Natural killer cell (primary cell): ENCODE results near the gene SLC24A5. TPM values are rescaled to one million over a fixed set of nuclear protein-coding genes. Genes with fewer than 3 reads are reported as not detected.

Source experiments
- ATAC-seq, 3 donors: fragments of 150-1000 bp in 2 of 3; fragments of 200-7000 bp in 1 of 3; cut with Tn5 transposase; 1 replicate in 1 of 3; 2 replicates in 2 of 3; pipeline ENCODE4 v1.10.0; 2021; ENCODE audit warnings: mild to moderate bottlenecking in 2 of 3, moderate library complexity in 2 of 3
- DNase-seq, 2 donors: peaks; one replicate each; pipeline versions ENCODE4 v3.0.0 to v3.0.0-alpha.2; 2013 to 2021; ENCODE audit warnings: mixed read lengths in 1 of 2
- H3K27ac ChIP-seq: one replicate; pipeline ENCODE4 v1.5.1; 2013; ENCODE audit warnings: mild to moderate bottlenecking, low read length
- H3K27me3 ChIP-seq: one replicate; pipeline ENCODE4 v1.6.1; 2013; ENCODE audit warnings: low read length; ENCODE audit not compliant: control insufficient read depth, insufficient read depth
- H3K36me3 ChIP-seq: one replicate; pipeline ENCODE4 v1.6.1; 2013; ENCODE audit warnings: low read length; ENCODE audit not compliant: control insufficient read depth, insufficient read depth
- H3K4me1 ChIP-seq: one replicate; pipeline ENCODE4 v1.6.1; 2013; ENCODE audit warnings: low read length; ENCODE audit not compliant: control insufficient read depth, insufficient read depth
- H3K4me3 ChIP-seq: one replicate; pipeline ENCODE4 v1.5.1; 2013; ENCODE audit warnings: low read length
- H3K9me3 ChIP-seq: one replicate; pipeline ENCODE4 v1.6.1; 2013; ENCODE audit warnings: low read length; ENCODE audit not compliant: control insufficient read depth, insufficient read depth
- H3K27ac Mint-ChIP-seq, 2 donors: one replicate each; pipeline ENCODE4 v1.8.0; 2022; ENCODE audit warnings: mild to moderate bottlenecking in 2 of 2, mixed read lengths in 2 of 2, moderate library complexity in 1 of 2
- H3K27me3 Mint-ChIP-seq, 2 donors: one replicate each; pipeline ENCODE4 v1.8.0; 2022; ENCODE audit warnings: low read depth in 2 of 2, mixed read lengths in 2 of 2
- H3K36me3 Mint-ChIP-seq: one replicate; pipeline ENCODE4 v1.8.0; 2022; ENCODE audit warnings: mixed read lengths
- H3K4me1 Mint-ChIP-seq, 2 donors: one replicate each; pipeline ENCODE4 v1.8.0; 2022; ENCODE audit warnings: mixed read lengths in 2 of 2
- H3K4me3 Mint-ChIP-seq: one replicate; pipeline ENCODE4 v1.8.0; 2022; ENCODE audit warnings: mild to moderate bottlenecking, moderate library complexity, mixed read lengths
- H3K9me3 Mint-ChIP-seq, 2 donors: one replicate each; pipeline ENCODE4 v1.8.0; 2022; ENCODE audit warnings: mixed read lengths in 2 of 2
- CTCF ChIP-seq: fragments of 200-600 bp; IDR thresholded peaks from one replicate; pipeline ENCODE4 v1.8.0; 2022; ENCODE audit warnings: antibody characterized with exemption
- WGBS: methylation state at CpG from one replicate; pipeline ENCODE4 v1.1.7; 2013; ENCODE audit warnings: missing lambda C conversion rate; ENCODE audit not compliant: insufficient coverage; 5-methylcytosine and 5-hydroxymethylcytosine counted together
- intact Hi-C: fragments of 100-400 bp; cut with micrococcal nuclease; formaldehyde crosslinking; loops from one replicate; pipeline ENCODE4 v1.14.2; 2022
- total RNA-seq, 4 donors: library from RNA; stranded (reverse); fragments of 120-200 nt in 1 of 4; gene quantifications; one replicate each; pipeline versions ENCODE4 v1.2.3 to v1.2.4, GENCODE V29; 2013 to 2022

SLC24A5 gene
- total RNA-seq, 3 donors from 2014 or later (not counting 1 experiment from before 2014, with no cell fraction given), result not detected

- H3K36me3 ChIP-seq, result no peaks in the 10 kb centered on the region
- no peak for TF ChIP-seq CTCF
- ATAC-seq (no peak), DNase-seq (no peak)
- Mint-ChIP-seq H3K4me1 (no peaks in the 10 kb centered on the region), H3K27ac (no peak overlapping the region), H3K36me3 (no peaks in the 10 kb centered on the region), H3K4me3 (no peak overlapping the region), H3K27me3 (peaks cover 7 to 9% of the 10 kb centered on the region in 2 donors), H3K9me3 (no peaks in the 10 kb centered on the region)
- H3K4me1 ChIP-seq, result no peaks in the 10 kb centered on the region
- no peak overlapping the region for H3K4me3 ChIP-seq
- no peaks in the 10 kb centered on the region for H3K9me3 ChIP-seq
- H3K27me3 ChIP-seq, result no peaks in the 10 kb centered on the region
- 100% methylated on average over 1 of the region's 1 CpG for WGBS
- H3K27ac ChIP-seq, result no peak overlapping the region
- intact Hi-C loops, result no loop called here
Measured at GRCh38 chr15:48077616-48078184, 43.1 kb upstream of the SLC24A5 start.

DNA sequence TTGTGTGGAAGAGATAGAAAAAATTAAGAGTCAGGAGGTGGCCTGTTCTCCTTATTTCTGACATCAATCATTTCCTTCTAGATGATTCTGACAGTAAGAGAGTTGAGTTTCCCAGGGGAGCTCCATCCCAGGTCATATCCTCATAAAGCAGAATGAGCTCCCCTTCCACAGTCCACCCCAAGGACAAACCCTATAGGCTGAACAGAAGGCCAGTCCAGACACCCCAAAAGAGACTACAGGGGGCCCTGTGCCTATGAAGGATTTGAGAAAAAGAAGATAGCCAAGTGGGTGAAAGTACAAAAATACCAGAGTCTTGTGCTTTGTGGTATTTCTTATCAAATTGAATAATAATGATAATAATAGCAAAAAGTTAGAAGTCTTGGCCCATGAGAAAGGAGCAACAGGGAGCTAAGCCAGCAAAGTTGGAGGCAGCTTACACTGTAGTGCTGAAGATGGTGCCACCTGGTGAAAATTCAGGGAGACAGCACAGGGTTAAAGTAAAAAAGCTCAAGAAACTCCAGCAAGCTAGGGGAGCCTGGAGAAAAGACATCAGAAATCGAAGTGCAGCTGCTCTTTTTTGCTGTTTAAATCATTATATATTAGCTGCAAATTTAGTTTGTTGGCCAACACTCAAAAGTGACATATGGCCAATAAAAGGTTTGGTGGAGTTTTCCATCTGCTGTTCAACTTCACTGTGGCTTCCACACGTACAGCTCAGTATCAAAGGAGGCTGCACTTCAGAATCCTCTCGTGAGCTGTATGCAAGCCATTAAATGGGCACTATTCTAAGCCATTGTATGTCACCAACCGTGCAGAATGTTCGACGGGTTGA is 35.8 kb upstream of the SLC24A5 start:
- TF ChIP-seq CTCF, result no peak
- Histone ChIP-seq H3K9me3 (no peaks in the 10 kb centered on the region), H3K4me3 (no peak overlapping the region), H3K27ac (no peak overlapping the region), H3K4me1 (no peaks in the 10 kb centered on the region), H3K27me3 (no peaks in the 10 kb centered on the region), H3K36me3 (no peaks in the 10 kb centered on the region)
- peaks cover 0 to 3% of the 10 kb centered on the region in 2 donors for H3K27me3 Mint-ChIP-seq
- intact Hi-C loops, result no loop called here
- 75% methylated on average over 6 of the region's 6 CpGs for WGBS
- H3K9me3 Mint-ChIP-seq, result no peaks in the 10 kb centered on the region
- ATAC-seq (no peak), DNase-seq (no peak)
- no peak overlapping the region for H3K4me3 Mint-ChIP-seq
- no peaks in the 10 kb centered on the region for H3K4me1 Mint-ChIP-seq
- H3K36me3 Mint-ChIP-seq, result no peaks in the 10 kb centered on the region
- no peak overlapping the region for H3K27ac Mint-ChIP-seq

DNA sequence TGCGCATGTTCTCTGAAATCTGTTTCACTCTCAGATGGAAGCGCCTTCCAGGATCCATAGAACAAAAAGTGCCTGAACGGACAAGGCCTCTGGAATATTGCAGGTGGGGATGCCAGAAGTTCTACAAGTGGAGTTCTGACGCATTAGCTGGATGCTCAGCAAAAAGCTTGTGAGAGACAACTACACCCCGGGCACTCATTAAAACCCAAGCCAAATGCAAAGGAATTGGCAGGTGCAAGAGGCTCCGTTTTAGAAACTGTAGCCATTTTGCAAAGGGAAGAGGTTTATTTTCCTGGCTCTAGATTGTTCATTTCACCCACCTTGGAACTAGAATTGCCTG is 35.2 kb upstream of the SLC24A5 start:
- H3K27me3 Mint-ChIP-seq, result peaks cover 0 to 3% of the 10 kb centered on the region in 2 donors
- WGBS, result 96% methylated on average over 6 of the region's 6 CpGs
- no peaks in the 10 kb centered on the region for H3K36me3 ChIP-seq
- H3K9me3 ChIP-seq, result no peaks in the 10 kb centered on the region
- intact Hi-C loops, result no loop called here
- H3K4me1 Mint-ChIP-seq, result no peaks in the 10 kb centered on the region
- H3K27me3 ChIP-seq, result no peaks in the 10 kb centered on the region
- no peak overlapping the region for H3K27ac ChIP-seq
- H3K4me3 ChIP-seq, result no peak overlapping the region
- no peak overlapping the region for H3K27ac Mint-ChIP-seq
- ATAC-seq (no peak), DNase-seq (no peak)
- TF ChIP-seq CTCF, result no peak
- no peak overlapping the region for H3K4me3 Mint-ChIP-seq
- no peaks in the 10 kb centered on the region for H3K9me3 Mint-ChIP-seq
- H3K4me1 ChIP-seq, result no peaks in the 10 kb centered on the region
- no peaks in the 10 kb centered on the region for H3K36me3 Mint-ChIP-seq
